SH-SY5Y (cell line): ENCODE results near the gene ITPK1.

Experiments used
- GATA2 ChIP-seq: IDR thresholded peaks from 2 replicates; pipeline ENCODE4 v1.6.1; 2011; ENCODE audit warnings: mild to moderate bottlenecking, low read depth, low read length
- GATA3 ChIP-seq: IDR thresholded peaks from 2 replicates; pipeline ENCODE4 v1.6.1; 2011; ENCODE audit warnings: low read depth, mild to moderate bottlenecking, low read length, moderate library complexity

GRCh38 chr14:93153121-93153520 lies 37.4 kb upstream of the ITPK1 start:
- no peak for TF ChIP-seq GATA2
- TF ChIP-seq GATA3, result no peak
